Cardiac septum (tissue), 1 donor: ENCODE data around the gene ACADS. TPM values are rescaled to one million over a fixed set of nuclear protein-coding genes. Genes with fewer than 3 reads are reported as not detected.
"Not testable (repeated sequence)": the region's sequence is repeated elsewhere in the genome, so short reads cannot be mapped to it uniquely, and the experiment has no call there.

Experiments used
- DNase-seq: peaks from one replicate; pipeline ENCODE4 v3.0.0-alpha.2; 2020; ENCODE audit warnings: low spot score
- intact Hi-C: fragments of 100-400 bp; cut with DNase I; formaldehyde crosslinking; loops from one replicate; pipeline ENCODE4 v1.14.0; 2022
- total RNA-seq: library from RNA; stranded (reverse); fragmentation: NEBNext Ultra II Directional; extraction: Animal tissue kit (Norgen Biotek cat#: 25700); gene quantifications from one replicate; pipeline ENCODE4 v1.2.1, GENCODE V29; 2021
- donor health status: DM: no; HTN: no; CAD: no.

The ACADS gene
- total RNA-seq, 1 donor from 2014 or later, result 58.4 TPM

DNA sequence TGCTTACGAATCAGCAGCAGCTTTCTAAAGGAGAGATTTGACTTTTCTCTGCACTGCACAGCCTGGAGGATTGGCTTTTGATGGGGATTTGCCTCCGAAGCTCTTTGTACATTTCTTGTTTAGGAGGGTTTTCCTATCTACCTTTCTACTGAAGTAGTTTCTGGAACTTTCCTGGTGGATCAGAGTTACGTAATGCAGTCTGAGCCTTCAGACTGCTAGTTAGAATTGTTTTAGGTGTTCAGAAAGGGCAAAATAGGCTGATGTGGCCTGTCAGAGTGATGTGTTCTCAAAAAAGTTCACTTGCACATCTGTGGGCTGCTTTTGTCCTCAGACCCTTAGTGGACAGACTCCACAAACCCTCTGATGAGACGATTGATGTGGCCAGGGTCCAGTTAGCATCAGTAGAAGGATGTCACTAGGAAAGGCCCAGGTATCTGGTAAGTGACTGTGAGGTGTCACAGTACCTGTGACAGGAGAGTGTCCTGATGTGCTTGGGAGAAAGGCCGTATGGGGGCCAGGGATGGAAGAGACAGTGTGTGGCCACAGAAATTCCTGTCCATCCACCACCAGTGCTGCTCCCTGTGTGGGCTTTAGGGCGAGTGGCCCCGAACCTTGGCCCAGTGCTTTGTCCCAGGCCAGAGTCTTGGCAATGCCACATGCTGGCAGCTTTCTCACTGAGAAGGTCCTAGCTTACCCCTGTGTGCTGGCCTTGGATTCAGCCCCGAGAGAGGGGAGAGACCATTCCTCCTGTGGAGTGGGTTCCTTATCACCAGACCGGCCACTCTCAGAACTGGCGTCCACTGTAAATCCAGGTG is 4.4 kb upstream of the ACADS start:
- intact Hi-C loops, result no loop called here
- DNase-seq, result peak; percentile 7

DNA sequence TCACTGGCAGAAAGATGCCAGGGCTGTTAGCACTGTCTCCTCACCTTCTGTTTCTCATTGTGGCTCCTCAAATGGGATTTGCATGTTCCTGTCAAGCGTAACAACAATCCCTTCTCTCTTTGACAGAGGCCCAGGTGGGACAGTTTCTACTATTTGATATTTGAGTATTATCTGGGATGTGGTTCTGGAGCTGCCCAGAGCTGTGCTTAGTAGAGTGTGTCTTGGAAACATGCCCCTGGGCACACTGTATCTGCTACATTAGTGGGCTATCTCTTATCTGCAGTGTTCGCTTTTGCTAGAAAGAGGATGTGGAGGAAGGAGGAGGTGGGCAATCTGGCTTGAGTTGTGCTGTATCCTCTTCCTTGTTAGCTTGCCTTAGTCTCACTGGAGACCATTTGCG is 3.8 kb upstream of the ACADS start:
- intact Hi-C loops, result no loop called here
- DNase-seq, result no peak

GRCh38 chr12:120722784-120723183 is 2.8 kb upstream of the ACADS start:
- no peak for DNase-seq
- intact Hi-C loops, result no loop called here

DNA sequence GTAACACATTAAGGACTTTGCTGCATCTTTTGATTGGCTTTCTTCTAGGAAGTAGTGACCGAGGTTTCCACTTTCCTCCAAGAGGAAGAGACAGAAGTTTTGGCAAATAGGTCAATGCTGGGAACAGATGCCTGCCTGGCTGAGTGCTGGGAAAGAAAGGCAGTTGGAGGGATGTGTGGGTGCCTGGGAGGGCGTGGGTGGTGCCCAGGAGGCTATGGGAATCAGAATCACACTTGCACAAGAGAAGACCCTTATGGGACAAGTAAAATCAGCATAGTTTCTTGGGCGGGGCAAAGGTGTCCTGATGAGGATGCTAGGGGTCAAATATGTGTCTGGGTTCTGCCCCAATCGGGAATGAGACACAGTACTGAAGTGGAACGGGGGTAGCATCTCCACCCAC is 906 bp upstream of the ACADS start:
- DNase-seq, result no peak
- intact Hi-C loops, result loop anchor here (5.0 kb wide), 1 partner anchor 183 kb away; no protein-coding TSS in a partner anchor

DNA sequence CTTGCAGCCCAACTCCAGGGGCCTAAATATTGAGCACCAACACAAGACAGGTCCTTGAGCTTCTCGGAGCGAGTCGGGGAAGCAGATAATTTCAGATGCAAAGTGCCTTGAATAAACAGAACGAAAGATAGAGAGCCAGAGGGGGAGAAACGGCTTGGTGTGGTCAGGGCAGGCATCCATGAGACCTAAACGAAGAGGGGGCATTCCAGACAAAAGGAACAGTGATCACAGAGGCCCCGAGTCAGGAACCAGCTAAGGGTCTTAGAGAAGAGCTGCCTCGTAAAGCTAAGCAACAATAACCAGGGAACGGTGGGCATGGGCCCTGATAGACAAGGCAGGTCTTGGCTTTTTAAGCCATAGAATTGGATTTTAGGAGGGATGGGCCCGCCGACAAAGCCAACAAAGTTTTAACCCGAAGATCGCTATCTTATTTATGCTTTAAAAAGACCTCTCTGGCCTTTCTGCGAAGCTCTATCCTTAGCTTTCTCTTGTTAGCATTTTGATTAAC is 421 bp upstream of the ACADS start:
- no peak for DNase-seq
- intact Hi-C loops, result loop anchor here (5.0 kb wide), 1 partner anchor 182 kb away; no protein-coding TSS in a partner anchor

- intact Hi-C loops, result loop anchor here (5.0 kb wide), 1 partner anchor 181 kb away; no protein-coding TSS in a partner anchor
- DNase-seq, result no peak
These were observed 826 bp downstream of the ACADS start for GRCh38 chr12:120726510-120726793.

- no peak for DNase-seq
- intact Hi-C loops, result loop anchor here (5.0 kb wide), 1 partner anchor 180 kb away; no protein-coding TSS in a partner anchor
These were observed 1.3 kb downstream of the ACADS start for GRCh38 chr12:120726961-120727360.

DNA sequence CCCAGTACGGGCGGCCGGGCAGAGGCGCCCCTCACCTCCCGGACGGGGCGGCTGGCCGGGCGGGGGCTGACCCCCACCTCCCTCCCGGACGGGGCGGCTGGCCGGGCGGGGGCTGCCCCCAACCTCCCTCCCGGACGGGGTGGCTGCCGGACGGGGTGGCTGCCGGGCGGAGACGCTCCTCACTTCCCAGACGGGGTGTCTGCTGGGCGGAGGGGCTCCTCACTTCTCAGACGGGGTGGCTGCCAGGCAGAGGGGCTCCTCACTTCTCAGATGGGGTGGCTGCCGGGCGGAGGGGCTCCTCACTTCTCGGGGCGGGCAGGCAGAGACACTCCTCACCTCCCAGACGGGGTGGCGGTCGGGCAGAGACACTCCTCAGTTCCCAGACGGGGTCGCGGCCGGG is 6.6 kb downstream of the ACADS start:
- intact Hi-C loops, DNase-seq: not testable (repeated sequence)

GRCh38 chr12:120733574-120733973 is 7.9 kb downstream of the ACADS start:
- intact Hi-C loops, result no loop called here
- peak; percentile 19 for DNase-seq

- intact Hi-C loops, result no loop called here
- DNase-seq, result peak; percentile 53
These were observed 8.6 kb downstream of the ACADS start for GRCh38 chr12:120734210-120734609.

- DNase-seq, result peak; percentile 19
- intact Hi-C loops, result no loop called here
These were observed 9.6 kb downstream of the ACADS start for GRCh38 chr12:120735181-120735580.

DNA sequence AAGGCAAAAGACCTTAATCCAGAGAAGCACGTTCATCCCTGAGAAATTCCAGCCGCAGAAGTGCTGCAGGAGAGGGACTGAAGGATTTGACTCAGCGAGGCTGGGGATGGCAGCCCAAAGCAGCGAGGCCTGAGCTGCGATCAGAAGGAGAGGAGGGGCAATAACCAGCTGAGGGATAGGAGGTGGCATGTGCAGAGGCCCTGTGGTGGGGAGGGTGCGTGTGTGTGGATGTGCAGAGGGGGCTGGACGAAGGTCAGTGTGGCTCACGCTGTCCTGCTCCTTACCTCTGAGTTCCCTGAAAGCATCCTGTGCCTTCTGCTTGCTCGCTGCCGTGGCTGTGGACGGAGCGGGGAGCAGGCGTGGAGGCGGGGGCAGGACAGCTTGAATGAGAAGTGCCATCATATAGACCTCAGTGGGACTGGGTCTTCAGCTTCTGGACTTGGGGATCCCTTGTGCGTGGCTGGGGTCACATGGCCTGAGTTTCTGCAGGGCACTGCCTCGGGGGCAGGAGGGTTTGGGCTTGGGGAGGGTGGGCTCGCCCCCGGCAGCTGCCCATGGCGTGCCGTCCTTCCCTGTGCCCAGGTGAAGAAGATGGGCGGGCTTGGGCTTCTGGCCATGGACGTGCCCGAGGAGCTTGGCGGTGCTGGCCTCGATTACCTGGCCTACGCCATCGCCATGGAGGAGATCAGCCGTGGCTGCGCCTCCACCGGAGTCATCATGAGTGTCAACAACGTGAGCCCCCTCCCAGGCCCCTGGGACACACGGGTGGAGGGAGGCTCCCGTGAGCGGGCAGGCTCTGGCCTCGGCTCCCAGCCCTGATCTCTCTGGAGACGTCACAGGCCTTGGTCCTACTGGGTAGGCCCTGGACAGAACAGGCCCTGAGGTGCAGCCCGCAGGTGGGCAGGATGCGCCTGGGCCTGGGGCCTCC is 11.0 kb downstream of the ACADS start:
- intact Hi-C loops, result no loop called here
- DNase-seq, result peak; percentile 73

- DNase-seq, result peak; percentile 67
- intact Hi-C loops, result no loop called here
These were observed 12.1 kb downstream of the ACADS start for GRCh38 chr12:120737557-120738251.

DNA sequence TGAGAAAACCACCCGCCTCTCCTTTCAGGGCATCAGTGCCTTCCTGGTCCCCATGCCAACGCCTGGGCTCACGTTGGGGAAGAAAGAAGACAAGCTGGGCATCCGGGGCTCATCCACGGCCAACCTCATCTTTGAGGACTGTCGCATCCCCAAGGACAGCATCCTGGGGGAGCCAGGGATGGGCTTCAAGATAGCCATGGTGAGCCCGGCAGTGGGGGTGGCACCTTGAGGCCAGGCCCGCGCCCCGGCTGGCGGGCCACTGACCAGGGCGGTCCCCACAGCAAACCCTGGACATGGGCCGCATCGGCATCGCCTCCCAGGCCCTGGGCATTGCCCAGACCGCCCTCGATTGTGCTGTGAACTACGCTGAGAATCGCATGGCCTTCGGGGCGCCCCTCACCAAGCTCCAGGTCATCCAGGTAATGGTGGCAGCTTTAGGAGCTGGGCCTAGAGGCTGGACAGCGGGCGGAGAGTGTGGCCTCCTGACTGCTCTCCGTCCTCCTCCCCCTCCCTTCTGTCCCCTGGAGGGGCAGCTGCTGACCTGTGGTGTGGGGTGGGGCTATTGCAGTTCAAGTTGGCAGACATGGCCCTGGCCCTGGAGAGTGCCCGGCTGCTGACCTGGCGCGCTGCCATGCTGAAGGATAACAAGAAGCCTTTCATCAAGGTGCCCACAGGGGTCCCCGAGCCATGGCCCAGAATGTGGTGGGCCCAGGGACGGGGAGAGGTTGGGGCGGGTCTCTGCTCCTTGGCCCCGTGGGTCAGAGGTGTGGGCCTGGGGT is 12.8 kb downstream of the ACADS start:
- intact Hi-C loops, result no loop called here
- DNase-seq, result no peak

DNA sequence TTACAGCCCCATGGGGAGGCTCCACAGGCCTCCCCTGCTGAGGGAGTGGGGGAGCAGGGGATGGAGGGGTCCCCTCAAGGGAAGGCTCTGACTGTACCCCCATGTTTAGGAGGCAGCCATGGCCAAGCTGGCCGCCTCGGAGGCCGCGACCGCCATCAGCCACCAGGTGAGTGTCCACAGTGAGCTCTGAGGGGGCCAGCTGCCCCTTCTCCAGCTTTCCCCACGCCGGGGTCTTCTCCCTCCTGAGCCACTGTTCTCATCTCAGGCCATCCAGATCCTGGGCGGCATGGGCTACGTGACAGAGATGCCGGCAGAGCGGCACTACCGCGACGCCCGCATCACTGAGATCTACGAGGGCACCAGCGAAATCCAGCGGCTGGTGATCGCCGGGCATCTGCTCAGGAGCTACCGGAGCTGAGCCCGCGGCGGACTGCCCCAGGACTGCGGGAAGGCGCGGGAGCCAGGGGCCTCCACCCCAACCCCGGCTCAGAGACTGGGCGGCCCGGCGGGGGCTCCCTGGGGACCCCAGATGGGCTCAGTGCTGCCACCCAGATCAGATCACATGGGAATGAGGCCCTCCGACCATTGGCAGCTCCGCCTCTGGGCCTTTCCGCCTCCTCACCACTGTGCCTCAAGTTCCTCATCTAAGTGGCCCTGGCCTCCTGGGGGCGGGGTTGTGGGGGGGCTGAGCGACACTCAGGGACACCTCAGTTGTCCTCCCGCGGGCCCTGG is 13.6 kb downstream of the ACADS start:
- intact Hi-C loops, result no loop called here

DNA sequence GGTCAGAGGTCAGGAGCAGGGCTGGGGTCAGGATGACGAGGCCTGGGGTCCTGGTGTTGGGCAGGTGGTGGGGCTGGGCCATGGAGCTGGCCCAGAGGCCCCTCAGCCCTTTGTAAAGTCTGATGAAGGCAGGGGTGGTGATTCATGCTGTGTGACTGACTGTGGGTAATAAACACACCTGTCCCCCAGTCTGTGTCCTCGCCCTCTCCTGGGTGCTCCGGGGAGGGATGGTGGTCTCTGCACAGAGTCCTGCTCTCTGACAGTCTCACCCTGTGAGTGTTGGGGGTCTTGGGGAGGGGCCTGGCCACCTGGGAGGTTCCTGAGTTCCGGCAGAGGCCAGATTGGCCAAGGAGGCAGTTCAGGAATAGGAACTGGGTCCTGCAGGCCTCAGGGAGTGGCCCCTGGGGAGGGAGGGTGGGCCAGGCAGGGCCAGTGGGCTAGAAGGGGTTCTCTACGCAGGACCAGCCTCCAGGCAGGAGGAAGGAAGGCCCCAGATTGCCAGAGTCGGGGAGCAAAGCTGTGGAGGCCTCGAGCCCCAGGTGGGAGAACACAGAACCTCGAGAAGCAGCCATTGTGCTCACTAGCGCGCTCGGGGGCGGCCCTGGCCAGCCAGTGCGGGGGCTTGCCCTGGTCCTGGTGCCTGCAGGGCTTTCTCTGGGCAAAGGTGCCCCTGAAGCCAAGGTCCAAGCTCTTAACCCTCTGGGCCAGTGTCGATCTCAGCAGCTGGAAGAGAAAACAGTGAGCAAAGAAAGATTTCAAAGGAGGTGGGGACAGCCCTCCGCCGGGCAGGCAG is 14.4 kb downstream of the ACADS start:
- intact Hi-C loops, result no loop called here
- DNase-seq, result peak; percentile 36

More for the DNA sequence above, 13.6 kb downstream of the ACADS start:
- DNase-seq, result no peak

DNA sequence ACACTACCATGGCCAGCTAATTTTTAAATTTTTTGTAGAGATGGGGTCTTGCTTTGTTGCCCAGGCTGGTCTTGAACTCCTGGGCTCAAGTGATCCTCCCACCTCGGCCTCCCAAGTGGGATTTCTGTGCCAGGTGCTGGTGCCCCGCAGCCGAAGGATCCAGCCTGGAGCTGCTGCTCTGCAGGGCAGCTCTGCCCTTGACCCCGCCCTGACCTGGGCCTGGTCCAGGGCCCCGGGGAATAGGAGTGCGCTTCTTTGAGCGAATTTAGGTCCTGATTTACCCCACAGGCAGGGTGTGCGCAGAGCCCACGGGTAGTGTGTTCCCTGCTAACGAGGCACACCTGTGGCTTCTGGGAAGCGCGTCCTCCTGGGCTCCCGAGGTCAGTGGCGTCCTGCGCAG is 15.2 kb downstream of the ACADS start:
- no peak for DNase-seq
- intact Hi-C loops, result no loop called here
